ENCODE data around the gene ZNF423. TPM values are rescaled to one million over a fixed set of nuclear protein-coding genes. Genes with fewer than 3 reads are reported as not detected.

ZNF423 gene
- total RNA-seq, 4 donors from 2014 or later: 1.4 to 20.6 (median 4.7) TPM

DNA sequence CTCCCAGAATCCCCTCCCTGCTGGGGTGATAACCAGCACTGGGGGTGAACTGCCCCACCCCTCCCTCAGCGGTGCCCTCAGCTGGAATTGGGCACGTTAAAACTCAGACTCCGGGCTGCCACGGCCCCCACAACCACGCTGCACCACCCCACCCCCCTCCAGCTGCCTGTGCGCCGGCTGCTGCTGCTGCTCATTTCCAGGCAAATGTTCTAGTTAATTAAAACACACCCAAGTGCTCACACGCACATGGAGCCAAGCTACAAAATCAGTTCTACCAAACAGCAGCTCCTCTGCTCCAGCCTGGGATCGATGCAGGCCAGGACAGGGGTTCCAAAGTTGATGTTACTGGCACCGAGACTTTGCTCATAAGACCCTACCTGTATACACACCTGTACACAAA is 180.5 kb downstream of the ZNF423 start:
- H3K36me3 ChIP-seq: no peaks in the 10 kb centered on the region
- TF ChIP-seq POLR2A (IDR thresholded peaks at IDR 0.05) (no peak), CTCF (IDR thresholded peaks at IDR 0.05) (no peak)
- no peaks in the 10 kb centered on the region for H3K4me1 ChIP-seq
- H3K27ac ChIP-seq: no peak overlapping the region
- H3K4me3 ChIP-seq: no peak overlapping the region
- no peaks in the 10 kb centered on the region for H3K9me3 ChIP-seq
- H3K27me3 ChIP-seq: no peaks in the 10 kb centered on the region
- no peak for DNase-seq

GRCh38 chr16:49674990-49675389 is 180.9 kb downstream of the ZNF423 start:
- Histone ChIP-seq H3K4me3 (no peak overlapping the region), H3K27me3 (no peaks in the 10 kb centered on the region), H3K27ac (no peak overlapping the region), H3K4me1 (no peaks in the 10 kb centered on the region), H3K9me3 (no peaks in the 10 kb centered on the region), H3K36me3 (no peaks in the 10 kb centered on the region)
- no peak for DNase-seq
- TF ChIP-seq POLR2A (IDR thresholded peaks at IDR 0.05): no peak
- no peak for TF ChIP-seq CTCF (IDR thresholded peaks at IDR 0.05)

DNA sequence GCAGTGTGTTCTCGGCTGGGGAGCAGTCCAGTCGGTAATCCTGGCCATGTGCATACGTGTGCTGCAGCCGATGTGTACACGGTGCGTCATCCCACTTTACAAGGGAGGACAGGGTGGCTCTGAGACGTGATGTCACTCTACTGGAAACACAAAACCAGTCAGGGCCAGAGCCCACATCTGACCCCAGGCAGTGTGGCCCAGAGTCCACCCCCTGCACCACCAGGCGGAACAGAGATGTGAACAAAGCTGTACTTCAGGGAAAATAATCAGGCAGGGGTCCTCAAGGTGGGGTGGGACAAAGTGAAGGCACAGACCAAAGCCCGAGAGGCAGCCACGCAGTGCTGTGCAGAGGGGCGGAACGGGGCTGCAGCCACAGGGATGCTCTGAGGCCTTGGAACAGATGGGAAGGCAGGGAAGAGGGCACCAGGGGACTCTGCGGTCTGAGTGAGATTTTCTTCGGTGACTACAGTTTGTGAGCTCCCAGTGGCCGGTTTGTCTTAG is 181.5 kb downstream of the ZNF423 start:
- no peak for DNase-seq
- Histone ChIP-seq H3K9me3 (no peaks in the 10 kb centered on the region), H3K36me3 (no peaks in the 10 kb centered on the region), H3K4me3 (no peak overlapping the region), H3K4me1 (no peaks in the 10 kb centered on the region), H3K27me3 (no peaks in the 10 kb centered on the region), H3K27ac (no peak overlapping the region)
- TF ChIP-seq POLR2A (IDR thresholded peaks at IDR 0.05) (no peak), CTCF (IDR thresholded peaks at IDR 0.05) (no peak)

DNA sequence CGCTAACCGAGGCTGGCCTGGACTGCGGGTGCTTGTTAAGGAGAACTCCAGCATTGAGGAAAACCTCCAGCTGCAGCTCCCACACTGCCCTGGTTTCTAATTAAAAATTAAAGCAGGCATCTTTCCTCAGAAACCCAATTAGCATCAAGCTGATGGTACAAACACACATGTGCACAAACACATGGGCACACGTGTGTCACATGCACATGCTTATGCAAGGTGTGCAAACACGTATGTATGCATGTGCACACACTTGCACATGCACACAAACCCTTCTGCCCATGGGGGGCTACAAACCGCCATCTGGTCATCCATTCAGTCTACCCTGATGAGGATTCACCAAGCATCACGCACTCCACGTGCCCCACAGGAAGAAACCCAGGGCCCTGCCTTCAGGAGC is 182.5 kb downstream of the ZNF423 start:
- TF ChIP-seq CTCF (IDR thresholded peaks at IDR 0.05) (no peak), POLR2A (IDR thresholded peaks at IDR 0.05) (no peak)
- Histone ChIP-seq H3K4me1 (no peaks in the 10 kb centered on the region), H3K9me3 (no peaks in the 10 kb centered on the region), H3K27me3 (no peaks in the 10 kb centered on the region), H3K36me3 (no peaks in the 10 kb centered on the region), H3K4me3 (no peak overlapping the region), H3K27ac (no peak overlapping the region)
- no peak for DNase-seq

DNA sequence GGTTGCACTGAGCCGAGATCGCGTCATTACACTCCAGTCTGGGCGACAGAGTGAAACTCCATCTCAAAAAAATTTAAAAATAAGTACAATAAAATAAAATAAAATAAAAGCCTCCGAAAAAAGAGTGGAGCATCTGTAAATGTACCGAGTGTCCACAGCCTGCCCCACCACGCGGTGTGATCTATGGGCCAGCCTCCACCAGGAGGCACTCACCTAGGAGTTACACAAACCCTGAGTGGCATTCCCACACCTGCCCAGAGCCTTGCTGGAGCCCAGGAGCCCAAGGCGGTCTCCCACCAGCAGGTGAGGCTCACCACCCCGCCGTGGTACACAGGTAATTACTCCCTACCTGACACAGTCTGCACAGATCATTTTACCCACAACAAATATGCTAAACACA is 183.2 kb downstream of the ZNF423 start:
- H3K27me3 ChIP-seq: no peaks in the 10 kb centered on the region
- no peaks in the 10 kb centered on the region for H3K4me1 ChIP-seq
- DNase-seq: no peak
- H3K4me3 ChIP-seq: no peak overlapping the region
- H3K27ac ChIP-seq: no peak overlapping the region
- no peaks in the 10 kb centered on the region for H3K9me3 ChIP-seq
- no peaks in the 10 kb centered on the region for H3K36me3 ChIP-seq
- TF ChIP-seq POLR2A (IDR thresholded peaks at IDR 0.05) (no peak), CTCF (IDR thresholded peaks at IDR 0.05) (no peak)

DNA sequence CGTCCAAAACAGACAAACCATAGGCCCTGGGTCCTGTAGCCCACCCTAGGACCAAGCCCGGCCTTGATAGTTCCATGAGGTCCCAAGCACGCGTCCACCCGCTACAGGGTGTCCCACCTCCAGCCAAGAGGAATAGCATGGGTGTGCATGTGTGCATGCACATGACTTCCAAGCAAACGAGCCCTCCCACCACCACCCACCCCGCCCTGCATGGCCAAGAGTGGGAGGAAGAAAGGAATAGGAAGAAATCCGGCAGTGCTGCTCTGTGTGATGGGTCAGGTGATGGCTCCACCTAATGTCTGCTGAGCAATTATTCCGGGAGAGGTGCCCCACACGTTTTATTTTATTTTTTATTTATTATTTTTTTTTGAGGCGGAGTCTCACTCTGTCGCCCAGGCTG is 184.6 kb downstream of the ZNF423 start:
- Histone ChIP-seq H3K36me3 (no peaks in the 10 kb centered on the region), H3K9me3 (no peaks in the 10 kb centered on the region), H3K4me1 (no peaks in the 10 kb centered on the region), H3K4me3 (no peak overlapping the region), H3K27me3 (no peaks in the 10 kb centered on the region), H3K27ac (no peak overlapping the region)
- no peak for TF ChIP-seq POLR2A (IDR thresholded peaks at IDR 0.05)
- no peak for TF ChIP-seq CTCF (IDR thresholded peaks at IDR 0.05)
- no peak for DNase-seq

Measured in Peyer's patch (tissue), 4 donors.